Daoy (cell line): ENCODE results near the gene CNNM2. TPM values are rescaled to one million over a fixed set of nuclear protein-coding genes. Genes with fewer than 3 reads are reported as not detected.

Source experiments
- DNase-seq: peaks from one replicate; pipeline ENCODE4 v3.0.0-alpha.2; 2015; ENCODE audit warnings: low read depth
- total RNA-seq: library from RNA; depleted of rRNA; stranded (reverse); fragments of >200 nt; shearing (Covaris generic); gene quantifications from 2 replicates; pipeline ENCODE4 v1.2.3, GENCODE V29; 2014; rRNA removed

CNNM2 gene
- 2.7 and 2.9 TPM in 2 replicates for total RNA-seq

- DNase-seq = peak; percentile 99
Observed at GRCh38 chr10:102917962-102918816, at the start of gene CNNM2. Gene CNNM2, plus strand, starts transcription at chr10:102918294. Its CDS starts 187 bp downstream, at chr10:102918481.

DNA sequence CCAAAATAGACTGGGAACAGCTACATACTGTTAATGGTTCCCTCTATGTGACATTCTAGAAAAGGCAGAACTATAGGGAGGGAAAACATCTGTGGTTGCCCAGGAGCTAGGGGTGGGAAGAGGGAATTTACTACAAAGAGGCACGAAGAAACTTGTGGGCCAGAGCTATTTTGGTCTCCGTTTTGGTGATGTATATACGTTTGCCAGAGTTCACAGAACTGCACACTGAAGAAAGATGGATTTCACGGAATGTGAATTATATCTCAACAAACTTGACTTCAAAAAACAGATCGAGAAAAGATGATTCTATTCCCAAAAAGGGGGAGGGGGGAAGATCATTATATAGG is 49.2 kb upstream of the CNNM2 start:
- no peak for DNase-seq

DNA sequence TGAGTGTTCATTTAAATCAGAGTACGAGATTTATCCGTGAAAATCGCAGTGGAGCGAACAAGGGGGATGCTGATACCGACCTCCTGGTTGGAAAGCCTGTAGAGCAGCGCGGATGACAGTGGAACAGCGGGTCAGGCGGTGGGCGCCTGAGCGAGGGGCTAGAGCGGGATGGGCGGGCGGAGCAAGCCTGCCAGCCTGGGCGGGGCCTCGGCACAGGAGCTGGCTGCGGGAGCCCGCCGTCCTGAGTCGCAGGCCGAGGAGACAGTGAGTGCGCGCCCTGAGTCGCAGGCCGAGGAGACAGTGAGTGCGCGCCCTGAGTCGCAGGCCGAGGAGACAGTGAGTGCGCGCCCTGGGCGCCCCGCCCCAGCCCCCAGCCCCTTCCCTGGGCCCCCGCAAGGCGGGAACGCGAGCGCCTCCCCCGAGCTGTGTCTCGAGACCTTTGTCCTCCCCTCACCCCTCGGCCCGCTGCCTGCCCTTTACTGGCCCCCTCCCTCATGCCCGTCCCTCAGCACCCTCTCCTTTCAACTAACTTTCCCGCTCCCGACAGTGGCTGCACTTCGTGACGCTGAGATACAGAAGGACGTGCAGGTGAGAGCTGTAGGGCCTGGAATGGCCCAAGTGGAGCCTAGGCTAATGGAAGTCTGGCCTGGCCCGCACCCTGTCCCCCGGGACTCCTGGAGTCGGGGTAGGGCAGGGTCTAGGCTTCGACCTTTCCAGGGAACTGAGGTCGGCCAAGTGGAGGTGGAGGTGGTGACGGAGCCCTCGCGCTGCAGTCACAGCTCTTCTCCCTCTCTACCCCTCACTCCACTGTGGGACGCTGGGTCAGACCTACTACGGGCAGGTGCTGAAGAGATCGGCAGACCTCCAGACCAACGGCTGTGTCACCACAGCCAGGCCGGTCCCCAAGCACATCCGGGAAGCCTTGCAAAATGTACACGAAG is 48.6 kb upstream of the CNNM2 start, which contains the start of gene AS3MT:
Gene AS3MT, plus strand, starts transcription at position 213 of the 941 bp plus-strand sequence. Its CDS starts 123 bp downstream, at position 336.
- no peak for DNase-seq

GRCh38 chr10:102870221-102870620 is 47.9 kb upstream of the CNNM2 start:
- DNase-seq = no peak

GRCh38 chr10:102872163-102872562 is 45.9 kb upstream of the CNNM2 start:
- no peak for DNase-seq

GRCh38 chr10:102876747-102877153 is 41.3 kb upstream of the CNNM2 start:
- DNase-seq = no peak

GRCh38 chr10:102878629-102879028 is 39.5 kb upstream of the CNNM2 start:
- no peak for DNase-seq

DNA sequence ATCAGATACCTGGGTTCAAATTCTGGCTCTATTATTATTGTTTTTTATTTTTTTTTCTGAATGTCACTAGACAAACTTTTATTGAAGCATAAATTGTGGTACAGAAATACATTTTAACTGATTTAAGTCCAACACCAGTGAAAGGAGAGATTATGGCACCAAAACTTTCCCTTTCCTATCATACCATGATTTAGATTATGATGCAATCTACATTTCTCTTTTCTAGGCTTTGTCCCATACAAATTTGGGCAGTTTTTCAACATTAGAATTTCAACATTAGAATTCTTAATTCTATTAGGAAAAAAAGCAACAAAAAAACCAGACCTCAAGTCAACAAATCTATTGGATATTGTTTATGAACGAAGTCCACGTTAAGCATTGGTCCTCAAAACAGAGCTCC is 37.8 kb upstream of the CNNM2 start:
- no peak for DNase-seq

- DNase-seq = no peak
Observed at GRCh38 chr10:102888048-102888447, 30.0 kb upstream of the CNNM2 start.

GRCh38 chr10:102894466-102895213 is 23.5 kb upstream of the CNNM2 start:
- DNase-seq = no peak

DNA sequence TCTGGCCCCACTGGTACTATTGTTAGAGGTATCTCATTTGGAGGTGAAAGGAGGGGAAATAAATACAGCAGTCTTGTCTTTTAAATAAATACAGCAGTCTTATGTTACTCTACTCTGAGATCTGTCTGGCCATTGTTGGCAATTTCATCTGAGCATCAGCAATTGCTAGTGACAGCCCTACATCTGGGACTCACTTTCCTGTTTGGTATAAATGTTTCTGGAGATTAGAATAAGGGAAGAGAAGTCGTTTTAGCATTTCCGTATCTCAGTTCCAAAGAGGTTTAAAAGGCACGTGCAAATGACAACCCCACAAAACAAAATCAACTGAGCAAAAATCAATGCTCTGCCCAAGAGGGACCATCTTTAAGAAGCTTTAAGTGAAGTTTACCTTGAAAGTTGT is 18.1 kb upstream of the CNNM2 start:
- no peak for DNase-seq

GRCh38 chr10:102904346-102904745 is 13.7 kb upstream of the CNNM2 start:
- no peak for DNase-seq

DNA sequence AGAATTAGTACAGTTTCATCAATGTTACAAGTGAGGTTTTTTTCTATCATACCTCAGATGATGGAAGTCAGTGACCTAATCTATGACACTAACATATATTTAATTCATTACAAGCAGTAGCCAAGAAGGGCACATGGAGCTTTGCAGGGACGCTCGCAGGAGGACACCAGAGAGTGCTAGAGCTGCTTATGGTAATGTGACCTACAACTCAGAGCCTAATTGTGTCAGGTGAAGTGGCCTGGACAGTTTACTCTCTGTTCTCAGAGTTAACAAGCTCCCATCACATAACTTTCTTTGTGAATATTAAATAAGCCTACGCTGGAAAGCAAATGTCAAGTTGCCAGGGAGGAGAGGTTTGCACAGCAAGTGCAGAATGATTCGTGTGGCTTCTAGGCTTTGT is 11.6 kb upstream of the CNNM2 start:
- DNase-seq = no peak

GRCh38 chr10:102914781-102915180 is 3.3 kb upstream of the CNNM2 start:
- DNase-seq = no peak

DNA sequence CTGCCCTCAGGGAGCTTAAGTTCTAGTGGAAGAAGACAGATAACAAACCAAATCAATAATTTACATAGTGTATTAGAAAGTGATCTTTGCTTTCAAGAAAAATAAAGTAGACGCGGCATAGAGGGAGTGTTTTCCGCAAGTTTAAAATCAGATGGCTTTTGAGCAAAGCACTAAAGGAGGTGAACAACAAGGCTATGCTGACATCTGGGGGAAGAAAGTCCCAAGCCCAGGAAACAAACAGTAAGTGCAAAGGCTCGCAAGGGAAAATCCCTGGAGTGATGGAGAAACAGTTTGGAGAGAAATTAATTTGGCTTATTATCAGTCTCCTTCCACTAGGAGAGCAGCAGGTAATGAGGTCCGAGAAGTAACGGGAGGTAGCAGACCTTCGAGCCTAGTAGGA is 1.9 kb upstream of the CNNM2 start:
- no peak for DNase-seq

DNA sequence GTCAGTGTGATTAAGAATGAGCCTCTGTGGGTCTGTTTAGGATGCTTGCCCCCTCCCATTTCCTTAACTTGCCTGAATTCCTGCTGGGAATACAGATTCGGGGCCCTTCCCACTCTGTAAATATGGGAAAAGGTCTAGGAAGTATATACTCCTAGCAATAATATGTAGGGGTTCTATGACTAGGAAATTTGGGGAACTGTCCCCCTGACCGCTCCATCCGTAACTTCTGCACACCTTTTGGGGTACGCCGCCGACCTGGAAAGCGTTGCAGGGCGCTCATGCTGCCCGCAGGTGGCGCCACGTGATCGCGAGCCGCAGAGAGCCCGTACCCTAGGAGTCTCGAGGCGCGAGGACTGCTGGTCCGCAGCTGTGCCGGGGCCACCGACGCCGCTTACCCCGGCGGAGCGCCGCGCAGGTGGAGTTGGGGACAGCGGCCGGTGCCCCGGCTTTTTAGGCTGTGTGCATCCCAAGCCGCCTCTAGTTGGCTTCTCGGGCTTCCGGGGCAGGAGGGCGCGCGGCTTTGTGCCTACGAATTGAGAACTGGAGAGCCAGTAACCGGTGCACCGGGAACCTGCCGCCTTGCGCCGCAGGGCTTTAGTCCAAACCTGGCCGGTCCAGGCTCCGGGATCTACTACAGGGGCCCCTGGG is 656 bp upstream of the CNNM2 start:
- DNase-seq = peak; percentile 80

GRCh38 chr10:102918817-102919245 is 737 bp downstream of the CNNM2 start:
- peak; percentile 20 for DNase-seq

DNA sequence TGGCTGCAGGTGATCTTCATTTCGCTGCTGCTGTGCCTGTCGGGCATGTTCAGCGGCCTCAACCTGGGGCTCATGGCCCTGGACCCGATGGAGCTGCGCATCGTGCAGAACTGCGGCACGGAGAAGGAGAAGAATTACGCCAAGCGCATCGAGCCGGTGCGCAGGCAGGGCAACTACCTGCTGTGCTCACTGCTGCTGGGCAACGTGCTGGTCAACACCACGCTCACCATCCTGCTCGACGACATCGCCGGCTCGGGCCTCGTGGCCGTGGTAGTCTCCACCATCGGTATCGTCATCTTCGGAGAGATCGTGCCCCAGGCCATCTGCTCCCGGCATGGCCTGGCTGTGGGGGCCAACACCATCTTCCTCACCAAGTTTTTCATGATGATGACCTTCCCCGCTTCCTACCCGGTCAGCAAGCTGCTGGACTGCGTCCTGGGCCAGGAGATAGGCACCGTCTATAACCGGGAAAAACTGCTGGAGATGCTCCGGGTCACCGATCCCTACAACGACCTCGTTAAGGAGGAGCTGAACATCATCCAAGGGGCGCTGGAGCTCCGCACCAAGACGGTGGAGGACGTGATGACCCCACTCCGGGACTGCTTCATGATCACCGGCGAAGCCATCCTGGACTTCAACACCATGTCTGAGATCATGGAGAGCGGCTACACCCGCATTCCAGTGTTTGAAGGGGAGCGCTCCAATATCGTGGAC is 1.3 kb downstream of the CNNM2 start:
- DNase-seq = no peak

DNA sequence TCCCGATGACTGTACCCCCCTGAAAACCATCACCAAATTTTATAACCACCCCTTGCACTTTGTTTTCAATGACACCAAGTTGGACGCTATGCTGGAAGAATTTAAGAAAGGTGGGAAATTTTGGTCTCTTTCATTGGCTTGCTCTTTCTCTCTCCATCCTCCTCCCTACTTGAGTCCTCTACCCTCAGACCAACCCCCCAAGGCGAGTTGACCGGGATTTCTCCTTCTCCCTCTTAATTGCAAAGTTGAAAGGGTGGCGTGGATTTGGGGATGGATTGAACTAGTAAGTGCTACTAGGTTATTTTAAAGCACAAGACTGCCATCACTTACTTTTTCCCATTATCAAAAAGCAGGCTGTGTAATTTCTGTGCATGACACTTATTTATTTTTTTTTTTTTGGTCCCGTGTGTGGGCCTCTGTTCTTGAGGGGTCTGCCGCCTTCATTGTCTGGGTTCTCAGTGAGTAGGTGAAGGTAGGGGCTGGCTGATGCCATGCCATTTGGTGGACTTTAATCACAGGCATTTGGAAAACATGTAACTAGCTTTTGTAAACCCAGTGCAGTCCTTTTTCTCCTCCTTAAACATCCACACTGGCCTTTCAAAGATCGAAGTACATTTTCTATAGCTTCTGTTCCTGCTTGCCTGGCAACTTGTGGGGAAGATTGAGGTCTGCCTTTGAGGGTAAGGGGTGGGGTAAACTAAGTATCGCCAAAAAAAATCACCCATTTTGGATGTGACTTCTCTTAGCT is 2.1 kb downstream of the CNNM2 start:
- DNase-seq = no peak

- DNase-seq = no peak
Observed at GRCh38 chr10:102923601-102924000, 5.5 kb downstream of the CNNM2 start.
